Thyroid gland (tissue), 4 donors: ENCODE measurements around the gene PDE3B. TPM values are rescaled to one million over a fixed set of nuclear protein-coding genes. Genes with fewer than 3 reads are reported as not detected.
A peak's percentile ranks its signal among the peaks of the same experiment; 100 is the strongest.

ENCODE experiments used
- DNase-seq, 2 donors: peaks; one replicate each; pipeline ENCODE4 v3.0.0-alpha.2; 2019
- H3K27ac ChIP-seq, 3 donors: fragments of 200-600 bp; sonication (generic); 1 replicate in 2 of 3; 2 replicates in 1 of 3; pipeline ENCODE4 v1.5.1; 2016 to 2019; ENCODE audit warnings: mild to moderate bottlenecking in 1 of 3, moderate library complexity in 1 of 3
- H3K27me3 ChIP-seq: fragments of 200-600 bp; sonication (generic); one replicate; pipeline ENCODE4 v1.5.1; 2019
- H3K36me3 ChIP-seq, 2 donors: fragments of 200-600 bp; sonication (generic); one replicate each; pipeline ENCODE4 v1.5.1; 2016 to 2019
- H3K4me1 ChIP-seq, 2 donors: fragments of 200-600 bp; sonication (generic); one replicate each; pipeline ENCODE4 v1.5.1; 2017 to 2019
- H3K4me3 ChIP-seq, 3 donors: fragments of 200-600 bp; sonication (generic); replicated peaks in 1 of 3; 1 replicate in 2 of 3; 2 replicates in 1 of 3; pipeline ENCODE4 v1.5.1; 2016; ENCODE audit warnings: mild to moderate bottlenecking in 1 of 3
- H3K9me3 ChIP-seq: fragments of 200-600 bp; sonication (generic); one replicate; pipeline ENCODE4 v1.5.1; 2017
- POLR2A ChIP-seq, 2 donors: fragments of 450-650 bp; IDR thresholded peaks; one replicate each; pipeline ENCODE4 v1.6.1; 2017; ENCODE audit warnings: antibody characterized with exemption in 2 of 2, mild to moderate bottlenecking in 2 of 2, moderate library complexity in 1 of 2
- WGBS, 2 donors: methylation state at CpG; one replicate each; pipeline ENCODE4 v1.1.5; 2017; 5-methylcytosine and 5-hydroxymethylcytosine counted together
- intact Hi-C: fragments of 100-400 bp; cut with DNase I; formaldehyde crosslinking; loops from one replicate; pipeline ENCODE4 v1.15.1; 2023
- small RNA-seq: library from RNA; depleted of rRNA; stranded (forward); fragments of <200 nt; gene quantifications from one replicate; pipeline ENCODE3, GENCODE V24; 2016
- total RNA-seq, 4 donors: library from RNA; depleted of rRNA; stranded (reverse); fragments of >200 nt; gene quantifications; one replicate each; pipeline ENCODE4 v1.2.3, GENCODE V29; 2016
- TF ChIP-seq, protein P1 (sequence below), 6 experiments: fragments of 200-600 bp in 3 of 6; fragments of 450-650 bp in 3 of 6; sonication (generic) in 3 of 6; IDR thresholded peaks; one replicate each; pipeline ENCODE4 v1.5.1; 2016 to 2019; ENCODE audit warnings: antibody characterized with exemption in 6 of 6, mild to moderate bottlenecking in 2 of 6, inconsistent platforms in 1 of 6, moderate library complexity in 1 of 6

The PDE3B gene
- total RNA-seq, 4 donors from 2014 or later, result 2.0 to 3.9 (median 3.2) TPM

DNA sequence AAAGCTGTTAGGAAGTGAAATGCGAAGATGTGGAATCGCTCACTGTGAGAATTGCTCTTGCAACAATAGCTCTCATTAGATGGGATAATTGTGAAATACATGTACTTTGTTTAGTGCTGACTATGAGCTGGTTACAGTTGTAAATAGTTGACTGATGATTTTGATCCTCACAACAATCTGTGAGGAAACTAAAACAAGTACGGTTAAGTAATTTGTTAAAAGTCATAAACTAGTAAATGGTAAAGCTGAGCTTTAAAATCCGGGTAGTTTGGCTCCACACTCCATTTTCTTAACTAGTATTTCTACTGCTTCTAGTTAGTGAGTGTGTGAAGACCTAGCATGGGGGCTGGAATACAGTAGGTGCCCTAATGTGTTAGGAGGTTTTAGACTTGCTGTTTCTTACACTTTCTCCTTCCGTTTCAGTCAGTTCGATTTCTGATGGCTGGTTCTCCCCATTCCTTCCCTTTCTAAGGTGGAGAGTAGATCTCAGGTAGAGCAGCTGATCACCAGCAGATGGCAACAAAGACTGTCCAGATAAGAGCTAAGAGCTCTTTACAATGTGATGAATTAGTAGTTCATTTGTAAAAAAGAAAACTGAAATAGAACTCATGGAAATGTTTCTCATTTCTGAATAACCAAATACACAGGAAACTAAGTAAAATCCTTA, 264.7 kb downstream of the PDE3B start:
- TF ChIP-seq POLR2A (IDR thresholded peaks at IDR 0.05), result no peak
- TF ChIP-seq, protein P1, sequence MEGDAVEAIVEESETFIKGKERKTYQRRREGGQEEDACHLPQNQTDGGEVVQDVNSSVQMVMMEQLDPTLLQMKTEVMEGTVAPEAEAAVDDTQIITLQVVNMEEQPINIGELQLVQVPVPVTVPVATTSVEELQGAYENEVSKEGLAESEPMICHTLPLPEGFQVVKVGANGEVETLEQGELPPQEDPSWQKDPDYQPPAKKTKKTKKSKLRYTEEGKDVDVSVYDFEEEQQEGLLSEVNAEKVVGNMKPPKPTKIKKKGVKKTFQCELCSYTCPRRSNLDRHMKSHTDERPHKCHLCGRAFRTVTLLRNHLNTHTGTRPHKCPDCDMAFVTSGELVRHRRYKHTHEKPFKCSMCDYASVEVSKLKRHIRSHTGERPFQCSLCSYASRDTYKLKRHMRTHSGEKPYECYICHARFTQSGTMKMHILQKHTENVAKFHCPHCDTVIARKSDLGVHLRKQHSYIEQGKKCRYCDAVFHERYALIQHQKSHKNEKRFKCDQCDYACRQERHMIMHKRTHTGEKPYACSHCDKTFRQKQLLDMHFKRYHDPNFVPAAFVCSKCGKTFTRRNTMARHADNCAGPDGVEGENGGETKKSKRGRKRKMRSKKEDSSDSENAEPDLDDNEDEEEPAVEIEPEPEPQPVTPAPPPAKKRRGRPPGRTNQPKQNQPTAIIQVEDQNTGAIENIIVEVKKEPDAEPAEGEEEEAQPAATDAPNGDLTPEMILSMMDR (IDR thresholded peaks at IDR 0.05), result peak; percentile 32 to 77 (median 67)
- Histone ChIP-seq H3K4me3 (no peak overlapping the region), H3K36me3 (no peaks in the 10 kb centered on the region), H3K9me3 (no peaks in the 10 kb centered on the region), H3K27ac (no peak overlapping the region), H3K27me3 (no peaks in the 10 kb centered on the region), H3K4me1 (peaks cover 6 to 23% of the 10 kb centered on the region in 2 donors)
- DNase-seq, result peak; percentile 40 to 47
- WGBS, 2 donors, result 34 to 54% methylated on average over 6 of the region's 6 CpGs
- intact Hi-C loops, result loop anchor here (5.0 kb wide), 1 partner anchor 169 kb away; no protein-coding TSS in a partner anchor

DNA sequence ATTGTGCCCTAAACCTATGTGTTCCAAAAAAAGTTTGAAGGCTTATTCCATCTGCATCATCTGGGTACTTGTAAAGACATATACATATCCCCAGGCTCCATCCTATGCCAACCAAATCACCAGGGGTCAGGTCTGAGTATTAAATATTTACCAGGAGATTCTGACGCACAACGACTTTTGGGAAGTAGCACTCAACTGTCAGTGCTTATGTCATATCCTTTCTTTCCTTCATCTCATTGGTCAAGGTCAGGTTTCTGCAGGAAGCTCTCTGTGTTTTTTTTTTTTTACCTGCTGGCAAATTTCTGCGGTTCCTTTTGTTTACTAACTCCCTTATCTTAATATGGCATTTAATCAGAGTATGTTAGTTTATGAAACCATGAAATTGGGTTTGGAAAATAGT, 270.9 kb downstream of the PDE3B start:
- WGBS, 2 donors, result 78 to 80% methylated on average over 3 of the region's 3 CpGs
- DNase-seq, result no peak
- no peak for TF ChIP-seq POLR2A (IDR thresholded peaks at IDR 0.05)
- TF ChIP-seq, protein P1 (IDR thresholded peaks at IDR 0.05), result no peak

DNA sequence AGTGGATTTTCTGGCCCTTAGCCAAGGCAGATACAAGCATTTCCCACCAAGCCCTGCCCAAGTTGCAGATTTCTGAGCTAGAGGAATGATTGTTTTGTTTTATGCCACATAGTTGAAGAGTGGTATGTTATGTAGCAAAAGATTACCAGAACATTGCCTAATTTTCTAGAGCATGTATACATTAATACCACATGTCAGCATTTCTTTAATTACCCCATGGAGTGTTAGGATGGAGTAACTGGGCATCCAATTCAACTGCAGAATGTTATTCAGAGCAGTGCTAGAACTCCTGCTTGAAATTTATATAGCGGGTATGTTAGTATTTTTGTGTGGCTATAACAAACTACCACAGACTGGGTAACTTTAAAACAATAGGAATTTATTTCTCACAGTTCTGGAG, 272.8 kb downstream of the PDE3B start:
- H3K9me3 ChIP-seq, result no peaks in the 10 kb centered on the region
- no peaks in the 10 kb centered on the region for H3K36me3 ChIP-seq
- intact Hi-C loops, result no loop called here
- 90 to 96% methylated on average over 1 of the region's 1 CpG for WGBS, 2 donors
- DNase-seq, result no peak
- H3K27ac ChIP-seq, result no peak overlapping the region
- H3K4me1 ChIP-seq, result no peaks in the 10 kb centered on the region
- H3K4me3 ChIP-seq, result no peak overlapping the region
- TF ChIP-seq, protein P1 (IDR thresholded peaks at IDR 0.05), result no peak
- no peak for TF ChIP-seq POLR2A (IDR thresholded peaks at IDR 0.05)
- H3K27me3 ChIP-seq, result no peaks in the 10 kb centered on the region

More for the DNA sequence above, 270.9 kb downstream of the PDE3B start:
- H3K27ac ChIP-seq, result no peak overlapping the region
- H3K4me1 ChIP-seq, result no peaks in the 10 kb centered on the region
- no peaks in the 10 kb centered on the region for H3K9me3 ChIP-seq
- H3K36me3 ChIP-seq, result no peaks in the 10 kb centered on the region
- H3K27me3 ChIP-seq, result no peaks in the 10 kb centered on the region
- intact Hi-C loops, result no loop called here
- H3K4me3 ChIP-seq, result no peak overlapping the region

Small RNA genes lying within 50 kb of the gene (small RNA-seq; reads per million reads assigned to genes)
- not detected for gene CALCP

Other genes with a start within 250 kb of the PDE3B start
- 100 to 1,000 TPM; 124 to 189 (median 164) TPM for gene COPB1, start 144.0 kb upstream of the PDE3B start, total RNA-seq
- 100 to 1,000 TPM; 100 to 148 (median 127) TPM for gene PSMA1, start 123.4 kb upstream of the PDE3B start, total RNA-seq
- 10 to 100 TPM; 10.2 to 24.1 (median 19.8) TPM for gene CYP2R1, start 248.4 kb downstream of the PDE3B start, total RNA-seq